ENCODE results near the gene ITGB7. TPM values are rescaled to one million over a fixed set of nuclear protein-coding genes. Genes with fewer than 3 reads are reported as not detected.

Gene ITGB7
- polyA plus RNA-seq, 1 donor (not counting 4 experiments of a cell fraction or from before 2014, with no cell fraction given) = 0.83 TPM

- Histone ChIP-seq H3K9me1 (ENCODE audit: control insufficient read depth, extremely low read depth, insufficient read depth, low read length) (no peaks in the 10 kb centered on the region), H2AFZ (ENCODE audit: control insufficient read depth, low read length) (no peak overlapping the region), H3K4me3 (ENCODE audit: control insufficient read depth in 2 of 3, extremely low read depth in 1 of 3, insufficient read depth in 2 of 3, low read depth in 1 of 3, low read length in 3 of 3) (no peak overlapping the region), H3K9me3 (ENCODE audit: control insufficient read depth, low read depth, low read length) (no peaks in the 10 kb centered on the region), H3K79me2 (ENCODE audit: control insufficient read depth, insufficient read depth, low read length) (peaks cover 14% of the 10 kb centered on the region), H4K20me1 (ENCODE audit: control insufficient read depth, extremely low read depth, insufficient read depth, low read length) (no peaks in the 10 kb centered on the region), H3K27me3 (ENCODE audit: control insufficient read depth, extremely low read depth, insufficient read depth, low read length) (no peaks in the 10 kb centered on the region), H3K36me3 (ENCODE audit: control insufficient read depth in 2 of 2, extremely low read depth in 1 of 2, insufficient read depth in 2 of 2, low read length in 2 of 2) (peaks cover 28 to 32% of the 10 kb centered on the region in 2 experiments), H3K27ac (ENCODE audit: control insufficient read depth, insufficient read depth, low read length) (no peak overlapping the region), H3K4me1 (ENCODE audit: control insufficient read depth, extremely low read depth, insufficient read depth, low read length) (peaks cover 14% of the 10 kb centered on the region), H3K9ac (ENCODE audit: control insufficient read depth, extremely low read depth, insufficient read depth, low read length) (no peak overlapping the region), H3K4me2 (ENCODE audit: control insufficient read depth, extremely low read depth, insufficient read depth, low read depth, low read length) (no peak overlapping the region)
- no peak for DNase-seq (ENCODE audit: low read depth, low spot score)
- no peak for FAIRE-seq
- dilution Hi-C loops (cut with MboI; ENCODE audit: extremely low pct_ligation_motif_present, low sequenced_read_pairs) = no loop called here
- no peak for TF ChIP-seq EZH2 (IDR thresholded peaks at IDR 0.05; ENCODE audit: low read length)
- no peak for TF ChIP-seq CTCF (optimal IDR thresholded peaks at IDR 0.05 in 1 of 3, IDR thresholded peaks at IDR 0.05 in 1 of 3, conservative IDR thresholded peaks at IDR 0.05 in 1 of 3; ENCODE audit: extremely low read depth in 1 of 3, insufficient read depth in 2 of 3, low read length in 3 of 3)
Observed at GRCh38 chr12:53185582-53186153, 21.4 kb downstream of the ITGB7 start.

- Histone ChIP-seq H3K4me3 (ENCODE audit: control insufficient read depth in 2 of 3, extremely low read depth in 1 of 3, insufficient read depth in 2 of 3, low read depth in 1 of 3, low read length in 3 of 3) (no peak overlapping the region), H3K4me1 (ENCODE audit: control insufficient read depth, extremely low read depth, insufficient read depth, low read length) (peaks cover 16% of the 10 kb centered on the region), H3K79me2 (ENCODE audit: control insufficient read depth, insufficient read depth, low read length) (peaks cover 14% of the 10 kb centered on the region), H3K9ac (ENCODE audit: control insufficient read depth, extremely low read depth, insufficient read depth, low read length) (no peak overlapping the region), H4K20me1 (ENCODE audit: control insufficient read depth, extremely low read depth, insufficient read depth, low read length) (no peaks in the 10 kb centered on the region), H3K27ac (ENCODE audit: control insufficient read depth, insufficient read depth, low read length) (no peak overlapping the region), H3K9me1 (ENCODE audit: control insufficient read depth, extremely low read depth, insufficient read depth, low read length) (no peaks in the 10 kb centered on the region), H3K36me3 (ENCODE audit: control insufficient read depth in 2 of 2, extremely low read depth in 1 of 2, insufficient read depth in 2 of 2, low read length in 2 of 2) (peaks cover 28 to 32% of the 10 kb centered on the region in 2 experiments), H2AFZ (ENCODE audit: control insufficient read depth, low read length) (no peak overlapping the region), H3K27me3 (ENCODE audit: control insufficient read depth, extremely low read depth, insufficient read depth, low read length) (no peaks in the 10 kb centered on the region), H3K9me3 (ENCODE audit: control insufficient read depth, low read depth, low read length) (no peaks in the 10 kb centered on the region), H3K4me2 (ENCODE audit: control insufficient read depth, extremely low read depth, insufficient read depth, low read depth, low read length) (no peak overlapping the region)
- DNase-seq (ENCODE audit: low read depth, low spot score) = no peak
- no peak for TF ChIP-seq EZH2 (IDR thresholded peaks at IDR 0.05; ENCODE audit: low read length)
- no peak for TF ChIP-seq CTCF (optimal IDR thresholded peaks at IDR 0.05 in 1 of 3, IDR thresholded peaks at IDR 0.05 in 1 of 3, conservative IDR thresholded peaks at IDR 0.05 in 1 of 3; ENCODE audit: extremely low read depth in 1 of 3, insufficient read depth in 2 of 3, low read length in 3 of 3)
- dilution Hi-C loops (cut with MboI; ENCODE audit: extremely low pct_ligation_motif_present, low sequenced_read_pairs) = no loop called here
- FAIRE-seq = no peak
Observed at GRCh38 chr12:53184828-53185227, 22.2 kb downstream of the ITGB7 start.

Data from keratinocyte (primary cell).